OCI-M2 (cell line): ENCODE results near the gene PPP3CB.
"Not testable (repeated sequence)": the region's sequence is repeated elsewhere in the genome, so short reads cannot be mapped to it uniquely, and the experiment has no call there.

Source experiments
- DNase-seq: peaks from one replicate; lab custom pipeline; 2025; ENCODE audit not compliant: unreplicated experiment; lab: John Stamatoyannopoulos, UW

The PPP3CB gene

DNA sequence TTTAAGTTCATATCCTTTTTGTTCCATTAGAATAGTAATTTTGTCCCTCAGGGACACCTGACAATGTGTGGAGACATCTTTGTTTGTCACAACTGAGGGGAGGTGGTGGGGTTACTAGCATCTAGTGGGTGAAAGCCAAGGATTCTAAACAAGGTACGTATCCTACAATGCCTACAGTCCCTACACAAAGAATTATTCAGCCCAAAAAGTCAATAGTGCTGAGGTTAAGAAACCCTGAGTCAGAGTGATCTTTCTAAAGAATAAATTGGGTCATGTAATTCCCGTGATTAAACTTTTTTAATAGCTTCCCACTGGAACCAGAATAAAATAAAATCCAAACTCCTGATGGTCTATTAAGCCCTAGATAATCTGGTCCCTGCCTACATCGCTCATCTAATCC is 79.3 kb downstream of the PPP3CB start:
- DNase-seq, result no peak

DNA sequence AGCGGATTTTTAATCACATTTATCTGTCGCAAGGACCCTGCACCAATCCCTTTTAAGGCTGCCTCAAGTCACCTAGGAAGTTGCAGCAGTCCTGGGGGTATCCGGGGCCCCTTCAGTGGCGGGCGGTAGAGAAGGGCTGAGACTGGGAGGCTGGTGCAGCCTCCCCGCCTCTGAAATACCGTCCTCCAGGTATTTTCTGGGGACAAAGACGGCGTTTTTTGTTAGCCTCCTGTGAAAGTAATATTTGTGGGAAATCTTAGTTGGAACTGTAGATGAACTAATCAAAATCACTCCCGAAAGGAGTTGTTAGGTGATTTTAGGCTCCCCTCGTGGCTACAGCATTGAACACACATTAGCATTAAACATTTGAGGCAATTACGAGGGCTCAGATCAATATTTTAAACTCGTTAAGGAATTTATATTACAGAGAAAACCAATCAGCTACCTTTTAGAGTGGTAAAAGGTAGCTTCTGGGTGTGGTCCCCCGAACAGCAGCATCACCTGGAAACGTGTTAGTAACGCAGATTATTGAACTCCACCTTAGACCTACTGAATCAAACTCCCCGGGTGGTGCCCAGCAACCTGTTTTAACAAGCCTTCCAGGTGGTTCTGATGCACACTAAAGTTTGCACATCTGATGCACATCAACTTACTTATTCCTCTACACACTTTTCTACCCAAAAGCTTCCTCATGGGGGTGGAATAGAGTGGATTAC is 81.4 kb downstream of the PPP3CB start:
- DNase-seq, result no peak

DNA sequence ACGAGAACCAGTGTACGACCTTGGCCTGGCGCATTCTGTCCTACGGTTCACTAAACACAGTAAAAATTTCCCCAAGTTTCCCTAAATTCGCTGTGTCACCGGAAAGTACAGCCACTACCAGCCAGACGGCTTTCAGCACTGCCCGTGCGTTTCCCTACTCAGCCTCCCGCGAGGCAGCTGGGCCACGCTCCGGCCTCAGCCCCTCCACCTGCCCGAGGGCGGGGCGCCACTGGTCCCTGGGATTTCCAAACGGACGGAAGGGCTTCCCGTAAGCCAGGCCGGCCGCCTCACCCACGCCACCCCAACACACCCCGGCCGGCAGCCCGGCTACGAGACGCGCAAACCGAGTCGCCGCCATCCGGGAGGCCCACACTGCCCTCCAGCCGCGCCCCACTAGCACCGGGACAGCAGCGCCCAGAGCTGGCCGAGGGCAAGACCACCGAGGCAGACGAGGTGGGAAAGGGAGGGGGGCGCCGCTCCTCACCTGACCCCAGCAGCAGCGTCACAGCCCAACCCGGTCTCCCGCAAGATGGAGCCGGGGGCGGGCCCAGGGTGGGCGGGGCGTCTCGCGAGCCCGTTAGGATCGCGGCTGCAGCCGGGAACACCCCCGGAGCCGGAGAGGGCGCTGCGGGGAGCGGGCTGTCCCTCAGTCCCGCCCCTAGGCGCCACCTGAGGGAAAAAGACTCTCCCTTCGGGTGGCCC is 82.1 kb downstream of the PPP3CB start, which contains the start of gene ANXA7:
ANXA7 (minus strand) TSS at position 531 of the 702 bp plus-strand sequence. CDS start 13,202 bp downstream, outside the sequence.
- peak; percentile 19 for DNase-seq

DNA sequence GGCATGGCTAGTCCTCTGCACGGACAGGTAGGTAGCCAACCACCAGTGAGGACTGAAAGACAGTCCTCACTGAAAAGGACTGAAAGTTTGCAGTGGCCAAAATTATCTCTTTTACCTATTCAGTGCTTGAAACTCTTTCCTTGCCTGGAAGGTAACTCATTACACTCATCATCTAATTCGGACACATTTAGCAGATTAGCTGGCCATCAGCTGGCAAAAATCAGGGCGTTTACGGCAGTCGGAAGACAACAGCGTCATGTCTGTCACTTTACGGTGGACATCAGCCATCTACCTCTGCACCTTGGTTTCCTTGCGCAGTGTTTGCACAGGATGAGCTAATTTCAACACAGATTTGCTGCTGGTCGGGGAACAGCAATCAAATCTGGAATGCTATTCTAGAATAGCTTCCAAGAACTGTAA is 82.7 kb downstream of the PPP3CB start:
- DNase-seq, result no peak

DNA sequence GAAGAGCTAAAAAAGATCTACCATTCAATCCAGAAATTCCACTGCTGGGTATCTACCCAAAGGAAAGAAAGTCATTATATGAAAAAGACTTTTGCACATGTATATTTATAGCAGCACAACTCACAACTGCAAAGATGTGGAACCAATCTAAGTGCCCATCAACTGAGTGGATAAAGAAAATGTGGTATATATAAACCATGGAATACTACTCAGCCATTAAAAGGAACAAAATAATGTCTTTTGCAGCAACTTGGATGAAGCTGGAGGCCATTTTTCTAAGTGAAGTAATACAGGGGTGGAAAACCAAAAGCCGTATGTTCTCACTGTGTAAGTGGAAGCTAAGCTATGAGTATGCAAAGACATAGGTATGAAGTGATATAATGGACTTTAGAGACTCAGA is 84.9 kb downstream of the PPP3CB start:
- DNase-seq, result no peak

DNA sequence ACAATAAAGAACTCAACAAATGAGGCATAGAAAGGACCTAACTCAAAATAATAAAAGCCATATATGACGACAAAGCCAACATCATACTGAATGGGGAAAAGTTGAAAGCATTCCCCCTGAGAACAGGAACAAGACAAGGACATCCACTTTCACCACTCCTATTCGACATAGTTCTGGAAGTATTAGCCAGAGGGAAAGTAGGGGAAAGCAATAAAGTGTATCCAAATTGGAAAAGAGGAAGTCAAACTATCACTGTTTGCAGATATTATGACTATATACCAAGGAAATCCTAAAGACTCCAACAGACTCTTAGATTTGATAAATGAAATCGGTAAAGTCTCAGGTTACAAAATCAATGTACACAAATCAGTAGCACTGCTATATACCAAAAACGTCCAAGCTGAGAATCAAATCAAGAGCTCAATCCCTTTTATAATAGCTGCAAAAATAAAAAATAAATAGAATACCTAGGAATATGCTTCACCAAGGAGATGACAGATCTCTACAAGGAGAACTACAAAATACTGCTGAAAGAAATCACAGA is 86.8 kb downstream of the PPP3CB start:
- no peak for DNase-seq

DNA sequence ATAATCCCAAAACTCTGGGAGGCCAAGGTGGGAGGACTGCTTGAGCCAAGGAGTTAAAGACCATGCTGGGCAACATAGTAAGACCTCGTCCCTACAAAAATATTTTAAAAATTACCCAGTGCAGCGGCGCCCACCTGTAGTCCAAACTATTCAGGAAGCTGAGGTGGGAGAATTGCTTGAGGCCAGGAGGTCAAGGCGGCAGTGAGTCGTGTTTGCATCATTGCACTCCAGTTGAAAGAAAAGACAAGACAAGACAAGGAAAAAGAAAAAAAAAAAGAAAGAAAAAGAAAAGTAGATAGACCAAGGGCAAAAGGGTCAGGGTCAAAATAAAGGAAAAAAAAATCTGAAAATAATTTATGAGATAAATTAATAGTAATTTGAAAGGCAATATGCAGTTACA is 87.8 kb downstream of the PPP3CB start:
- DNase-seq, result no peak

DNA sequence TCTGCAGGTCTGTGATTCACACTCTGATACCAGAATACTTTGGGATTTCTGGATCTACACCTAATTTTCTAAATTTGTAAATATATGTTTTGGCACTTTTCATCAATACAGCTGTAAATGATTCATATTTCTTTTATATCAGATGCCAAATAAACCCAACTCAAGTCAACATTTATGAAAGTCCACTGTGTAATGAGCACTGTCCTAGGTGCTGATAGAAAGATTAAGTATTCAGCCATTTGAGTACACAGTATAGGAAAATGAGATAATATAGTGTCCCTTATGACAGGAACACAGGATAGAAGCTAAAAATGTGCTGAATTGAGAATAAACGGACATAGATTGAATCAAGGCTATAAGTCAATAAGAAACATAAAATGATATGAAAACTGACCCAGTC is 88.3 kb downstream of the PPP3CB start:
- DNase-seq, result no peak

DNA sequence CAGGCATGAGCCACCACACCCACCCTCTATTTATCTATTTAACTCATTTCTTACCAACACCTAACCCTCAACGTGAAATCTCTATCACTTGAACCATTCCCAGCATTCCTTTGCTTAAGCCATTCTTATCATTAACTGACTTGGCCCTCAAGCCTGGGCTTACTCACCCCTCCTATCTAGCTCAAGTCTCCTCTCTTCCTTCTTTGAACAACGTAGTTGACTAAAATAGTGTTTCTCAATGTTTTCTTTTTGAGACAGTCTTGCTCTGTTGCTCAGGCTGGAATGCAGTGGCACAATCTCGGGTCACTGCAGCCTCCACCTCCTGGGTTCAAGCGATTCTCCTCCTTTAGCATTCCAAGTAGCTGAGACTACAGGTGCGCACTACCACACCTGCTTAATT is 89.0 kb downstream of the PPP3CB start:
- DNase-seq, result no peak

DNA sequence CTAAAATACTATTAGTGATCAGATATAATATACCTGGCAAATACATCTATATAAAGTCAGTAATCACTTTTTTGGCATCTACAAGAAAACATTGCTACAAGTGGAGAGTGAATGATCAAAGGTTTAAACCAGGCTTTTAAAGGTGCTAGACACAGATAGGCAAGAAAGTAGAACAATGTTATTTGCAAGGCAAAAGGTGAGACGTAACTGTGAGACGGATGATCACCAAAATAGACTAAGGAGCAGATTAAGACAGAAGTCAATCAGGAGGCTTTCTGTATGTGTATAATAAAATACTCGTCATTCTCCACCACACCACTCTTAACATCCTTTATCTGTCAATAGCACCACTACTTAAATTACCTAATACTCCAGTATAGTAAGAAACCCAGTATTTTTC is 90.3 kb downstream of the PPP3CB start:
- no peak for DNase-seq

DNA sequence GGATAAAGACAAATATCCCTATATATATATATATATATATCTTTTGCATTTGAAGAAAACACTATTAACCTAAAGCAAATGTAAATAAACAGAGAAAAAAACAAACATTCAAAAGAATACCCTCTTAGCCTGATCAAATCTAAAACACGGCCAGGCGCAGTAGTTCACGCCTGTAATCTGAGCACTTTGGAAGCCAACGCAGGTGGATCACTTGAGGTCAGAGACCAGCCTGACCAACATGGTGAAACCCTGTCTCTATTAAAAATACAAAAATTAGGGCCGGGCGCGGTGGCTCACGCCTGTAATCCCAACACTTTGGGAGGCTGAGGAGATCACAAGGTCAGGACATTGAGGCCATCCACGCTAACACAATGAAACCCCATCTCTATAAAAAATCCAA is 91.1 kb downstream of the PPP3CB start:
- no peak for DNase-seq

DNA sequence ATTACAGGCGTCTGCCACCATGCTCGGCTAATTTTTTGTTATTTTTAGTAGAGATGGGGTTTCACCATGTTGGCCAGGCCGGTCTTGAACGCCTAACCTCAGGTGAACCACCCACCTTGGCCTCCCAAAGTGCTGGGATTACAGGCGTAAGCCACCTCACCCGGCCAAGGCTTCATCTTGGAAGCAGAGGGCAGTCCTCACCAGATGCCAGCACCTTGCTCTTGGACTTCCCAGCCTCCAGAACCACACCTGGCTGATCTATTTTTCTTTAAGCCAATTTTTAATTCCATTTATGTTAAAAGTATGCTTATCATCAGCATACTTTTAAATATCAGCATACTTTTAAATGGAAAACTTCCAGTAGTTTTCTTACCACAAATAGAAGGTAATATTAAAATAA is 94.2 kb downstream of the PPP3CB start:
- no peak for DNase-seq

DNA sequence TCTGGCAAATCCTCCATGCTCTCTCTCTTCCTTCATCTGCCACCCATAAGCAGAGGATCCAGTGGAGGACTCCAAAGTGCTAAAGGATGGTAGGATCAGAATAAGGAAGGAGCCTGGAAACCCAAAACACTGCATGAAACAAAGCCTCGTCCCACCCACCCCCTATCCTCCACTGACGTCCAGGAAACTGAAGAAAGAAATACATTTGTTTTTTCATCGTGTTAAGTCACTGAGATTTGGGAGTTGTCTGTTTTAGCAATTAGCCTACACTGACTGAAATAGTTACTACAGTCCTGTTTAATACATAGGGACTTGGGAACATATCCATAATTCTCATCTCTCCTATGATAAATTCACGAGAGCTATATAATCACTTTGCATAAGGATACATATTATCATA is 96.8 kb downstream of the PPP3CB start:
- no peak for DNase-seq

DNA sequence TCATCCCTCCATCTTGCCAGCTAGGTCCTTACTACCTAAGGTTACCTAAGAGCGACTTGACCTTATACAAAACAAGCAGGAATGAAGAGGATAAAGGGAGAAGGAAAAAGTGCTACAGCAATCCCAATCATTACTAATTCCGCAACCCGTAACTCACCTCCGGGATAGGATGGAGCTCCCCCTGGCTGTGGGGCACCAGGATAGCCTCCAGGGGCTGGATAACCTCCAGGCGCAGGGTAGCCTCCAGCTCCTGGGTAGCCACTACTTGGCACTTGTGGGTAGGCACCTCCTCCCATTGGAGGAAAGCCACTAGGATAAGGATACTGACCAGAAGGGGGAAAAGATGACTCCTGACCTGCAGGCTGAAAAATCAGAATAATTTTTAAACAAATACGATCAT is 97.8 kb downstream of the PPP3CB start:
- DNase-seq, result no peak

DNA sequence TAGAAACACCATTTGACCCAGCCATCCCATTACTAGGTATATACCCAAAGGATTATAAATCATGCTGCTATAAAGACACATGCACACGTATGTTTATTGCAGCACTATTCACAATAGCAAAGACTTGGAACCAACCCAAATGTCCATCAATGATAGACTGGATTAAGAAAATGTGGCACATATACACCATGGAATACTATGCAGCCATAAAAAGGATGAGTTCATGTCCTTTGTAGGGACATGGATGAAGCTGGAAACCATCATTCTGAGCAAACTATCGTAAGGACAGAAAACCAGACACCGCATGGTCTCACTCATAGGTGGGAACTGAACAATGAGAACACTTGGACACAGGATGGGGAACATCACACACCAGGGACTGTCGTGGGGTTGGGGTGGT is 101.5 kb downstream of the PPP3CB start:
- DNase-seq, result not testable (repeated sequence)

DNA sequence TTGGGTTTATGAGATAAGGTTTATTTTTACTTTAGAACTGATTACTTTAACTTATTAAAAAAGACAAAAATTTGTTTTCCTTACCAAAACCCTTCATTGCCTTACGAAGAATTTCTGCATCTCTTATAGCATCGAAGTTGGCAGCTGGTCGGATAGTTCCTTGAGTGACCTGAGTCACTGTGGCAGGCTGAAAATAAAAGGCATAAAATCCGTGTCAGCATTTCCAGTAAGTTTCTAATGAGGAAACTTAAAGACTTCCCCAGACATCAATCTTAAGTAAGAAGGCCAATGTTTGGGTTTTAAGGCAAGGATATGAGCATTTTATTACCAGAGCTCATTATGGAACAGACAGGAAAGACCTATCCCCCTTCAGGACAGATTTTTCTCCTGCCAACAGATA is 107.6 kb downstream of the PPP3CB start:
- no peak for DNase-seq

DNA sequence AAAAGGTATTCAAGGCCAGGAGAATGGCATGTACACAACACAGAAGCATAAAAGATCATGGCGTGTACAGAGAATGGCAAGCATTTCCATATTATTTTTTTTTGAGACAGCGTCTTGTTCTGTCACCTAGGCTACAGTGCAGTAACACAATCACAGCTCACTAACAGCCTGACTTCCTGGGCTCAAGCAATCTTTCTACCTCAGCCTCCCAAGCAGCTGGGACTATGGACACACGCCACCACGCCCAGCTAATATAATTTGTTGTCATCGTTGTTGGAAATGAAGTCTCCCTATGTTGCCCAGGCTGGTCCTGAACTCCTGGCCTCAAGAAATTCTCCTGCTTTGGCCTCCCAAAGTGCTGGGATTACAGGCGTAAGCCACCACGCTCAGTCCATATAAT is 109.2 kb downstream of the PPP3CB start:
- DNase-seq, result no peak
